DLD1 (cell line): Measurements from ENCODE around the gene FGFR1OP2.

Experiments used
- in situ Hi-C: cut with HindIII; loops from 2 replicates; pipeline ENCODE4 v1.10.0; 2017; ENCODE audit warnings: low sequenced_read_pairs

Gene FGFR1OP2

DNA sequence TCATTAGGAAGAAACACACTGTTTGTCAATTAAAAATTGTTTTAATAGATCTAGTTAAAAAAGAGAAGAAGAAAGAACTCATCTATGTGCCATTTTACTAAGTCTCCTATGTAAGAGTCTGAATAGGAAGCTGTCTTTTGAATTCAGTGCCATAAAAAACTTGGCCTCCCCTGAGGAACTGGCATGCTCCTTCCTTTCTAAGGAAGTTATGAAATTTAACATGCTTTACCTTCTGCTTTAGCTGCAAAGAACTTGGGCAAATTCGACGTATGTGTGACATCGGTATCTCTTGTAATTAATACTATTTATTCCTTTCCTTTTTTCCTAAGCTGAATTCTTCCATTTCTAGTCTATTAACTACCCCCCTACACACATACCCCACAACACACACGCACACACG, 63.4 kb downstream of the FGFR1OP2 start:
- in situ Hi-C loops = no loop called here

DNA sequence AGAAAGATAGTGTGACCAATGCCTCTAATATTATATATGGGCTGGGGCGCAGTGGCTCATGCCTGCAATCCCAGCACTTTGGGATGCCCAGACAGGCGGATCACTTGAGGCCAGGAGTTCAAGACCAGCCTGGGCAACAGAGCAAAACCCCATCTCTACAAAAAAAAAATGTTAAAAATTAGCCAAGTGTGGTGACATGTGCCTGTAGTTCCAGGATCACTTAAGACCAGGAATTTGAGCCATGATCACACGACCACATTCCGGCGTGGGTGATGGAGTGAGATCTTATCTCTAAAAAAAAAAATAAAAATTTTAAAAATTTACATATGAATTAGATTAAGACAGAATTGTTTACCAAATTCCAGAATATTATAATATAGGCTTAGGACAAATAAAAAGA, 63.9 kb downstream of the FGFR1OP2 start:
- in situ Hi-C loops = no loop called here

DNA sequence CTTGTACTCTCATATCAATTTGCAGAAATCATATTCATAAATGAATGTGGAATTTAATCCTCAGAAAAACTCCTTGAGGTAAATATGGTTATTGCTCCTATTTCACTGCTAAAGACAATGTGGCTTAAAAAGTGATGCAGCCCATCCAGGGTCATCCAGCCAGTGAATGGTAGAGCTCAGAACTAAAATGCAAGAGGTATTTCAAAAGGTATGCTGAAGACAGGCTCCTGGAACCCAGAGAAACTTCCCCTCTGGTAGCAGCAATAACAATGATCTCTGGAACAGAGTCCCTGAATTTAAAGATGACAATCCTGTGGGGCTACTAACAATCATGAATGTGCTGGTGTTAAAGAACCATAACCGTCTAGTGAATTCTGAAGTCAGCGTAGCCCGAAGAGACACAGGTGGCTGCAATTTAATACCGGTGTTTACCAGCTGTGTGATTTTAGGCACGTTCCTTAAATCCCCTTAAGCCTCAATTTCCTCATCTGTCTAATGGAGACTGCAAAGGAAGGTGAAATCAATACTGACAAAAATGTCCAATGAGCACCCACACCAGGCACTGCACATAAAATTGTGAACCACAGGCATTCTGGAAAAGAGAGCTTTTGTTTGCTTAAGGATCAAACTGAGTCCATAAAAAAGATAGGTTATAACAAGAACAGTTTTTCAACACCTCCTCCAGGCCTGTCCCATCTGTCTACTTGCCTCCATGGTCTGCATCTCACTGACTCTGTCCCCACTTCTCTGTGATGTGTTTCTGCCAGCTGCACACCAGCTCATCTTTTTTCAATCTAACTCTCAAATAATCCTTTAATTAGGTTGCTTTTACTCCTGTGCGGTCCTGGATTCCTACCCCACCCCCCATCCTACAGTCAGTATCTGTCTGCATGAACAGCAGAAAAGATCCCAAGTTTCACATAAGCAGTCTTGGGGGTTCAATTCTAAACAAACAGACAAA, 65.4 kb downstream of the FGFR1OP2 start:
- in situ Hi-C loops = no loop called here

GRCh38 chr12:27005495-27005894, 67.2 kb downstream of the FGFR1OP2 start:
- in situ Hi-C loops = no loop called here

- in situ Hi-C loops = no loop called here
Measured at GRCh38 chr12:27006797-27007467, 68.7 kb downstream of the FGFR1OP2 start.

DNA sequence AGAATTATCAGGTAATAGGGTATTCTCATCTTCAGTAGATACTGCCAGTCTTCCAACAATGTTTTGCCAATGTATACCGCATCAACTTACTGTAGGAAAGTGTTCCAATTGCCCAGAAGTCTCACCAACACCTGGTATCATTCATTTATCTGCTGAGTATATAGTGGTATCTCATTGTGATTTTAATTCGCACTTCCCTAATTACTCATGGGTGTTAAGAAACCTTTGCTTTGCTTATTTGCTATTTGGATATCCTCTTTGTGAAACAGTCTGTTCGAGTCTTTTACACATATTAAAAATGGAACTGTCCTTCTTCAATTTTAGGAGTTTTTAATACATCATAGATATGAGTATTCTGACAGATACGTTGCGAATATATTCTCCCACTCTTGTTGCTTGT, 69.8 kb downstream of the FGFR1OP2 start:
- in situ Hi-C loops = no loop called here

- in situ Hi-C loops = no loop called here
Measured at GRCh38 chr12:27009881-27010301, 71.6 kb downstream of the FGFR1OP2 start.

DNA sequence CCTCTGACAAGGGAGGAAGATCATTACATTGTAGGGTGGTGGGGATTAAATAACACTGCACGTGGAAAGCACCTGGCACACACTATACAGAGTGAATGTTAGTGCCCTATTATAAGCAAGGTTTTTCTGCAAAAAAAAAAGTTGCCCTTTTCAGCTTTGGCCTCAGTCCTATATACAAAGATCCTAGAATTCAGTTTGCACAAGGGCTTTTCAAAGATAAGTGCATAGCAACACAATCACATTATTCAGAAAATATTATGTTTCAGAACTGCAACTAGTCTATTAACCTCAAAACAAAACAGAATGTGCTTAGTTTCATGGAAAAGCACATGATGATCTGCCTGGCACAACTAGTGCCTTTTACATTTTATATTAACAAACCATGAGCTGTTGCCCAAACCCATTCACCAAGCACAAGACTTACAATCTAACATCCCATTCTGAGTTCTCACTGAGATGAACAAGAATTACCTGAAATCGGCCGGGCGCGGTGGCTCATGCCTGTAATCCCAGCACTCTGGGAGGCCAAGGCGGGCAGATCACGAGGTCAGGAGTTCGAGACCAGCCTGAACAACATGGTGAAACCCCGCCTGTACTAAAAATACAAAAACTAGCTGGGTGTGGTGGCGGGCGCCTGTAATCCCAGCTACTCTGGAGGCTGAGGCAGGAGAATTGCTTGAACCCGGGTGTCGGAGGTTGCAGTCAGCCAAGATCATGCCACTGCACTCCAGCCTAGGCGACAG, 74.1 kb downstream of the FGFR1OP2 start:
- in situ Hi-C loops = no loop called here

DNA sequence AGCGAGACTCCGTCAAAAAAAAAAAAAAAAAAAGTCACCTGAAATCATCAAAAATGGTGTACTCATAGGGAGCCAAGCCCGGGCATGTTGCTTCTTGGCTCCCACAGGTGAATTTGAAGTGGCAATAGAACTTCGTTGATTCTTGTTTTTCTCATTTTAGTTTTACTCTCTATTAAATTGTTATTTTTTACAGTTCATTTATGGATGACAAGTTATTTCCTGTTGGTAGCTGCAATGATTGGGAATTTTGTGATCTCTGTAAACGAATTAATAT, 74.6 kb downstream of the FGFR1OP2 start:
- in situ Hi-C loops = no loop called here

DNA sequence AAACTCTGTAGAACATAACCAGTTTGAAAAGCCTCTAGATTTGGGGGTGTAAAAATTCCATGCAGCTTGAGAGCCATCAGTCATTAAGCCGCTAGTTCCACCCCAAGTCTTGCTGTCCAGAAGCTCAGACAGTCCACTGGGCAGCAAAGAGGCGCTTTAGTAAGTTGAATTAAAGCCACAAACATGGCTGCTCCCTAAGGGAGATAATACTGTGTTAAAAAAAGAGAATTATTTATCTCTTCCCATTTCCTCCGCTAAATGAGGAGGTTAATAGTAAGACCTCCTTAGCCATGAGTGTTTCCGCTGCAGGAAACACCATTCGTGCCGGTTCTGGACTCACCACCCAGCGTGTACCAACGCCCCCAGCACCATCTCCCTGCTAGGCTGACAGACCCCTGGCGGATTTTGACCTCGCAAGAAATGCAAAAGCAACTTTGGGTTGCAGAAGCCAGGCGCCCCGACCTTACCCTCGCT, 75.4 kb downstream of the FGFR1OP2 start:
- in situ Hi-C loops = no loop called here

DNA sequence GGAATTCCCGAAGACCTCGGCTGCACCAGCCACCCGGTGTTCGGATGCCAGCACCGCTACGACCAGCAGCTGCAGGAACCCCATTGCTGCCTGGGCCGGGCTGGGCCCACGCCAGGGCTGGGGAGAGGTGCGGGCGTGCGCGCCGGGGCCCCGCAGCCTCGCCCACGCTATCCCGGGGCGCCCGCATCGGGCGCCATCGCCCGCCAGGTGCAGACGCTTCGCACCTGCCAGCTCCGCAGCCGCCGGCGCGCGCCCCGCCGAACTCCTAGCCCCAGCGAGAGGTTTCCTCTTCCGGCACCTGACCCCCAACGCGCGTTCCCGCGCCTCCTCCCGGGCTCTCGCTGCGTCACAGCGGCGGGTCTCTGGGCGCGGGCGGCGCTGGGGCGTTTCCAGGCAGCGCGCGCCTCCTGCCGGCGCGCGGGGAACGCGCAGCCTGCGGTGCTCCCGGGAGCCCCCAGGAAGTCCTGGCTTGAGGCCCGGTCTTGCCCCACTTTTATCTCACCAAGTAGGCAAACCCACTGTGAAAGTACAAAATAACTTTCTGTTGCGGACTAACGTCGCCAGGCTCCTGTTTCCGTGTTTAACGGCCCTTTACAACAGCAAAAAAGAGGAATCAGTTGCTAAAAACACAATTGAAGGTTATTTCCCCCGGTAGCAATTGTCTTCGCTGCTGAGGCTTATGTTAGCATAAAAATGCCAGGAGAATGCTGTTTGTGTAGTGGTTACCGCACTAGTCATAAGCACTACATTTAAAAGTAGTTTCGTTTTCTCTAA, 76.0 kb downstream of the FGFR1OP2 start, which contains the start of gene TM7SF3:
TM7SF3 (minus strand) TSS at position 300 of the 774 bp plus-strand sequence; CDS start at position 84, 216 bp downstream.
- in situ Hi-C loops = no loop called here

DNA sequence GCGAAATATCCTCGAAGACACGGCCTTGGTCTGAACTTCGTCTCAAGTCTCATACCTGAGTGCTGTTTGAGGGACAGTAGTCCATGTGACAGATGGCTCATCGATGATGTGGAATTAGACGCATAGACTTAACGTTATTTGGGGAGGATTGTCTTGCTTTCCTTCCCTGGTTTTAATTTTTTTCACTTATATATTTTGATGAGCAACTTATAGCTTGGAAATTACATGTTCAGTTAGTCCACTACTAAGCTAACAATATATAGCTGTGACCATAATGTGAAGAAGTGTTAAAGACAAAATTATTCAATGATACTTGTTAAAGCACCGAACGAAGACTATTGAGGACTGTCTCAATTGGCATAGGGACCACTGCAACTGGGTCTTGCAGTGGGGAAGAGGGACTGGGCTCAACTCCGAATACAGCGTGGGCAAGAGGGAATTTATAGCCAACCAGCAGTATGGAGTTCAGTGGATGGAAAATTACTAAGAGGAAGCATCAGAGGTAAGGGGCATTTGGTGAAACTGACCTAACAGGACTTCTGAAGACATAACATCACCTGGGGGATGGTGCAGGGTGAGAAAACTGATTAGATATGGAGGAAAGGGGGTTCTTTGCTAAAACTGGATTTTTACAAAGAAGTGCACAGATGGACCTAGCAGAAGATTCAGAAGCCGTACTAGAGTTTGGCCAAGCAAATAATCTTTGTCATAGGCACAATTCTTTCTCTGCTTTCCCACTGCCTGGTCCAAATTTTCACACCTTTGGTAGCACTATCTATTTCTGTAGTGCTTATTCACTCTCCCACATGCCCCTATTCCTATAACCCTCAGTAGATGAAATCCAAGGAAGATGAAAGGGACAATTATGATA, 76.8 kb downstream of the FGFR1OP2 start:
- in situ Hi-C loops = no loop called here

DNA sequence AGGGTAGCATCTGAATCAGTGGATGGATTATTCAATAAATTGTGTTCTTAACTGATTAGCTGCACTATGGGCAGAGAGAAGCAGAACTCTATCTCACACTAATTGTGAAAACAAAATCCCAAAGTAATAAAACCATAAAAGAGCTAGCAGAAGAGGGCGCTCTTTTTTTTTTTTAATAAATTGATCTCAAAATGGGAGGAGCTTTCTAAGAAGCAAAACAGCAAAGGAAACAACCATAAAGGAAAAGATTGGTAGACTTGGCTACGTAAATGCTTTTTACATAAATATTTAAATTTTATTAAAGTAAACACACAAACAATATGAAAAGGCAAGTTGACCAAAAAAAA, 77.4 kb downstream of the FGFR1OP2 start:
- in situ Hi-C loops = no loop called here
